ENCODE measurements around the gene PTPN18.

PTPN18 gene

GRCh38 chr2:130358420-130359350 lies 2.8 kb downstream of the PTPN18 start:
- Histone ChIP-seq H3K79me2 (ENCODE audit: insufficient read depth, low read length) (no peaks in the 10 kb centered on the region), H3K9ac (ENCODE audit: low read depth, low read length) (no peak overlapping the region), H4K20me1 (ENCODE audit: insufficient read depth, low read length) (no peaks in the 10 kb centered on the region), H3K4me1 (ENCODE audit: insufficient read depth, low read length) (no peaks in the 10 kb centered on the region), H3K36me3 (ENCODE audit: insufficient read depth, low read length) (no peaks in the 10 kb centered on the region), H3K4me2 (ENCODE audit: insufficient read depth, low read length) (no peak overlapping the region), H3K27me3 (ENCODE audit: insufficient read depth, low read length, poor library complexity) (peaks cover 2% of the 10 kb centered on the region), H3K4me3 (ENCODE audit: low read depth in 1 of 2, low read length in 2 of 2) (no peak overlapping the region), H3K27ac (ENCODE audit: low read length) (no peak overlapping the region), H2AFZ (ENCODE audit: low read depth, low read length) (no peak overlapping the region), H3K9me3 (ENCODE audit: insufficient read depth, low read length, severe bottlenecking) (no peaks in the 10 kb centered on the region)
- DNase-seq (no peak), ATAC-seq (ENCODE audit: insufficient read depth, low read depth) (no peak)
- TF ChIP-seq EZH2 (IDR thresholded peaks at IDR 0.05; ENCODE audit: borderline replicate concordance, low read depth, low read length, severe bottlenecking) (no peak), CTCF (IDR thresholded peaks at IDR 0.05; ENCODE audit: borderline replicate concordance, extremely low read depth, low read length, poor library complexity, severe bottlenecking) (no peak)

GRCh38 chr2:130359466-130359865 lies 3.6 kb downstream of the PTPN18 start:
- H4K20me1 ChIP-seq (ENCODE audit: insufficient read depth, low read length), result no peaks in the 10 kb centered on the region
- H3K79me2 ChIP-seq (ENCODE audit: insufficient read depth, low read length), result no peaks in the 10 kb centered on the region
- no peak overlapping the region for H3K27ac ChIP-seq (ENCODE audit: low read length)
- DNase-seq (no peak), ATAC-seq (ENCODE audit: insufficient read depth, low read depth) (no peak)
- no peak overlapping the region for H3K4me2 ChIP-seq (ENCODE audit: insufficient read depth, low read length)
- H3K9me3 ChIP-seq (ENCODE audit: insufficient read depth, low read length, severe bottlenecking), result no peaks in the 10 kb centered on the region
- H3K27me3 ChIP-seq (ENCODE audit: insufficient read depth, low read length, poor library complexity), result peaks cover 2% of the 10 kb centered on the region
- no peak overlapping the region for H2AFZ ChIP-seq (ENCODE audit: low read depth, low read length)
- H3K4me3 ChIP-seq (ENCODE audit: low read depth in 1 of 2, low read length in 2 of 2), result no peak overlapping the region
- H3K4me1 ChIP-seq (ENCODE audit: insufficient read depth, low read length), result no peaks in the 10 kb centered on the region
- H3K9ac ChIP-seq (ENCODE audit: low read depth, low read length), result no peak overlapping the region
- TF ChIP-seq EZH2 (IDR thresholded peaks at IDR 0.05; ENCODE audit: borderline replicate concordance, low read depth, low read length, severe bottlenecking), result no peak
- TF ChIP-seq CTCF (IDR thresholded peaks at IDR 0.05; ENCODE audit: borderline replicate concordance, extremely low read depth, low read length, poor library complexity, severe bottlenecking), result no peak
- no peaks in the 10 kb centered on the region for H3K36me3 ChIP-seq (ENCODE audit: insufficient read depth, low read length)

DNA sequence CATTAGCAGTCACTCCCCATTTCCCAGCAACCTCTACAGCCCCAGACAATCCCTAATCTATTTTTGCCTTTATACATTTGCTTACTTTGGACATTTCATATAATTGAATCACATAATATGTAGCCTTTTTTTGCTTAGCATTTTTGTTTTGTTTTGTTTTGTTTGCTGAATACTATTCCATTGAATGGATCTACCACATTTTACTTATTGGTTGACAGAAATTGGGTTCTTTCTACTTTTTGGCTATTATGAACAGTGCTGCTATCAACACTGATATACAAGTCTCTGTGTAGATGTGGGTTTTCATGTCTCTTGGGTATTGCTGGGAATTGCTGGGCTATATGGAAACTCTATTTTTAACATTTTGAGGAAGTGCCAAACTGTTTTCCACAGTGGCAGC lies 7.6 kb downstream of the PTPN18 start:
- Histone ChIP-seq H3K79me2 (ENCODE audit: insufficient read depth, low read length) (no peaks in the 10 kb centered on the region), H2AFZ (ENCODE audit: low read depth, low read length) (no peak overlapping the region), H3K27me3 (ENCODE audit: insufficient read depth, low read length, poor library complexity) (peaks cover 2% of the 10 kb centered on the region), H3K4me3 (ENCODE audit: low read depth in 1 of 2, low read length in 2 of 2) (no peak overlapping the region), H3K27ac (ENCODE audit: low read length) (no peak overlapping the region), H3K9me3 (ENCODE audit: insufficient read depth, low read length, severe bottlenecking) (no peaks in the 10 kb centered on the region), H3K4me1 (ENCODE audit: insufficient read depth, low read length) (no peaks in the 10 kb centered on the region), H3K4me2 (ENCODE audit: insufficient read depth, low read length) (no peak overlapping the region), H4K20me1 (ENCODE audit: insufficient read depth, low read length) (no peaks in the 10 kb centered on the region), H3K36me3 (ENCODE audit: insufficient read depth, low read length) (no peaks in the 10 kb centered on the region), H3K9ac (ENCODE audit: low read depth, low read length) (no peak overlapping the region)
- ATAC-seq (ENCODE audit: insufficient read depth, low read depth), result no peak
- DNase-seq, result no peak
- TF ChIP-seq EZH2 (IDR thresholded peaks at IDR 0.05; ENCODE audit: borderline replicate concordance, low read depth, low read length, severe bottlenecking) (no peak), CTCF (IDR thresholded peaks at IDR 0.05; ENCODE audit: borderline replicate concordance, extremely low read depth, low read length, poor library complexity, severe bottlenecking) (no peak)

All from DND-41 (cell line).